Gastrocnemius medialis (tissue), 4 donors: Measurements from ENCODE around the gene KCNB1. TPM values are rescaled to one million over a fixed set of nuclear protein-coding genes. Genes with fewer than 3 reads are reported as not detected.

Experiments
- ATAC-seq, 2 donors: fragments of 150-250 bp; one replicate each; pipeline ENCODE4 v1.9.1; 2016
- DNase-seq, 2 donors: peaks; one replicate each; pipeline ENCODE4 v3.0.0-alpha.2; 2019
- H3K27ac ChIP-seq, 4 donors: fragments of 200-600 bp; sonication (generic); 1 replicate in 1 of 4; 2 replicates in 3 of 4; pipeline ENCODE4 v1.5.1; 2016 to 2018; ENCODE audit warnings: mild to moderate bottlenecking in 2 of 4, moderate library complexity in 1 of 4
- H3K27me3 ChIP-seq, 3 donors: fragments of 200-600 bp; sonication (generic) in 2 of 3; 1 replicate in 1 of 3; 2 replicates in 2 of 3; pipeline versions ENCODE4 v1.5.1 to v1.6.0; 2016 to 2019; ENCODE audit warnings: mild to moderate bottlenecking in 1 of 3, moderate library complexity in 1 of 3
- H3K36me3 ChIP-seq, 2 donors: fragments of 200-600 bp; sonication (generic) in 1 of 2; one replicate each; pipeline ENCODE4 v1.5.1; 2017 to 2018
- H3K4me1 ChIP-seq, 2 donors: fragments of 200-600 bp; sonication (generic) in 1 of 2; one replicate each; pipeline ENCODE4 v1.5.1; 2016 to 2017; ENCODE audit warnings: mild to moderate bottlenecking in 2 of 2
- H3K4me3 ChIP-seq, 4 donors: fragments of 200-600 bp; sonication (generic) in 3 of 4; 1 replicate in 1 of 4; 2 replicates in 3 of 4; pipeline ENCODE4 v1.5.1; 2016 to 2019; ENCODE audit warnings: mild to moderate bottlenecking in 2 of 4
- H3K9me3 ChIP-seq, 3 donors: fragments of 200-600 bp; sonication (generic) in 2 of 3; 1 replicate in 1 of 3; 2 replicates in 2 of 3; pipeline ENCODE4 v1.5.1; 2016 to 2019
- POLR2A ChIP-seq, 2 donors: fragments of 450-650 bp; IDR thresholded peaks; one replicate each; pipeline ENCODE4 v1.6.1; 2017; ENCODE audit warnings: antibody characterized with exemption in 2 of 2, mild to moderate bottlenecking in 2 of 2, moderate library complexity in 2 of 2
- in situ Hi-C, 4 donors: fragments of 200-750 bp; cut with MboI; loops; one replicate each; pipeline versions ENCODE4 v1.15.0 to v1.8.0; 2017; ENCODE audit warnings: low sequenced_read_pairs in 4 of 4
- intact Hi-C: fragments of 100-400 bp; cut with DNase I; formaldehyde crosslinking; loops from one replicate; pipeline ENCODE4 v1.15.1; 2023; ENCODE audit warnings: low total_unique reads
- total RNA-seq, 4 donors: library from RNA; depleted of rRNA; stranded (reverse); fragments of >200 nt; gene quantifications; one replicate each; pipeline versions ENCODE4 v1.1.0 to v1.2.3, GENCODE V29; 2016
- TF ChIP-seq, protein P1 (sequence below), 5 experiments: fragments of 450-650 bp in 3 of 5; fragments of 200-600 bp in 2 of 5; sonication (generic) in 2 of 5; IDR thresholded peaks in 4 of 5; conservative IDR thresholded peaks in 1 of 5; 1 replicate in 4 of 5; 2 replicates in 1 of 5; pipeline ENCODE4 v1.5.1; 2016 to 2019; ENCODE audit warnings: antibody characterized with exemption in 5 of 5, mild to moderate bottlenecking in 3 of 5, moderate library complexity in 3 of 5

Gene KCNB1
- total RNA-seq, 4 donors from 2014 or later = 6.6 to 34.7 (median 9.4) TPM

DNA sequence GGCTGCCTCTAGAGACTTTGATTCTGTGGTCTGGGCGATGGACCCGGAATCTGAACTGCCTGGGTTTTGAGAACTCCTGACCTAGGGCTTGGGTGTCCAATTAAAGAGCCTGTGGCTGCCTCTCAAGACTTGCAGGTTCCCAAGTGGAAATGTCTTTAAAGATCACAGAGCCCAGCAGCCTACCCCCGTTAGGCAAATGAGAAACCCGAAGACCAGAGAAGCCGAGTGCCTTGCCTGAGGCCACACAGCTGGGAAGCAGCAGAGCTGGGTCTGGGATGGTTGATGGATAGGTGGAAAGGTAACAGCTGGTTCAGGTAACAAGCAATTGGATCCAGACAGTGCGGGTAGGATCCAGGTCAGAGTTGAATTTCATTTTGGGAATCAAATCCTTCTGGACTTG lies 25.8 kb downstream of the KCNB1 start:
- Histone ChIP-seq H3K36me3 (no peaks in the 10 kb centered on the region), H3K27ac (no peak overlapping the region), H3K4me1 (peaks cover 0 to 19% of the 10 kb centered on the region in 2 donors), H3K27me3 (no peaks in the 10 kb centered on the region), H3K9me3 (no peaks in the 10 kb centered on the region), H3K4me3 (no peak overlapping the region)
- intact Hi-C loops (no loop called here), in situ Hi-C loops (no loop called here)
- ATAC-seq = no peak
- no peak for DNase-seq
- TF ChIP-seq, protein P1, sequence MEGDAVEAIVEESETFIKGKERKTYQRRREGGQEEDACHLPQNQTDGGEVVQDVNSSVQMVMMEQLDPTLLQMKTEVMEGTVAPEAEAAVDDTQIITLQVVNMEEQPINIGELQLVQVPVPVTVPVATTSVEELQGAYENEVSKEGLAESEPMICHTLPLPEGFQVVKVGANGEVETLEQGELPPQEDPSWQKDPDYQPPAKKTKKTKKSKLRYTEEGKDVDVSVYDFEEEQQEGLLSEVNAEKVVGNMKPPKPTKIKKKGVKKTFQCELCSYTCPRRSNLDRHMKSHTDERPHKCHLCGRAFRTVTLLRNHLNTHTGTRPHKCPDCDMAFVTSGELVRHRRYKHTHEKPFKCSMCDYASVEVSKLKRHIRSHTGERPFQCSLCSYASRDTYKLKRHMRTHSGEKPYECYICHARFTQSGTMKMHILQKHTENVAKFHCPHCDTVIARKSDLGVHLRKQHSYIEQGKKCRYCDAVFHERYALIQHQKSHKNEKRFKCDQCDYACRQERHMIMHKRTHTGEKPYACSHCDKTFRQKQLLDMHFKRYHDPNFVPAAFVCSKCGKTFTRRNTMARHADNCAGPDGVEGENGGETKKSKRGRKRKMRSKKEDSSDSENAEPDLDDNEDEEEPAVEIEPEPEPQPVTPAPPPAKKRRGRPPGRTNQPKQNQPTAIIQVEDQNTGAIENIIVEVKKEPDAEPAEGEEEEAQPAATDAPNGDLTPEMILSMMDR (IDR thresholded peaks at IDR 0.05 in 4 of 5, conservative IDR thresholded peaks at IDR 0.05 in 1 of 5) = no peak
- TF ChIP-seq POLR2A (IDR thresholded peaks at IDR 0.05) = no peak

DNA sequence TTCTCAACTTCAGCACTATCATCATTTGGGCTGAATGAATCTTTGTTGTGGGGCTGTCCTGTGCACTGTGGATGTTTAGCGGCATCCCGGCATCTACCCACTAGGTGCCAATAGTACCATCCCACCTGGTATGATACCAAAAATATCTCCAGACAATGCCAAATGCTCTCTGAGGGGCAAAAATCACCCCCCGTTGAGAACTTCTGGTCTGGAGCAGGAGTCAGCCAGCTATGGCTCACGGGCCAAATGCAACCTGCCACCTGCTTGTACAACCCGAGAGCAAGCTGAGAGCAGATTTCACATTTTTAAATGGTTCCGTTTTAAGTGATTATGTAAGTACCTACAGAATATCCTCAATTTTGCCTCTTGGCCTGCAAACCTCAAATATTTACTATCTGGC lies 26.8 kb downstream of the KCNB1 start:
- no peak for DNase-seq
- in situ Hi-C loops (no loop called here), intact Hi-C loops (no loop called here)
- H3K36me3 ChIP-seq = no peaks in the 10 kb centered on the region
- no peak for TF ChIP-seq POLR2A (IDR thresholded peaks at IDR 0.05)
- TF ChIP-seq, protein P1 (IDR thresholded peaks at IDR 0.05 in 4 of 5, conservative IDR thresholded peaks at IDR 0.05 in 1 of 5) = no peak
- peaks cover 0 to 19% of the 10 kb centered on the region in 2 donors for H3K4me1 ChIP-seq
- H3K9me3 ChIP-seq = no peaks in the 10 kb centered on the region
- H3K27me3 ChIP-seq = no peaks in the 10 kb centered on the region
- H3K4me3 ChIP-seq = no peak overlapping the region
- no peak for ATAC-seq
- H3K27ac ChIP-seq = no peak overlapping the region

DNA sequence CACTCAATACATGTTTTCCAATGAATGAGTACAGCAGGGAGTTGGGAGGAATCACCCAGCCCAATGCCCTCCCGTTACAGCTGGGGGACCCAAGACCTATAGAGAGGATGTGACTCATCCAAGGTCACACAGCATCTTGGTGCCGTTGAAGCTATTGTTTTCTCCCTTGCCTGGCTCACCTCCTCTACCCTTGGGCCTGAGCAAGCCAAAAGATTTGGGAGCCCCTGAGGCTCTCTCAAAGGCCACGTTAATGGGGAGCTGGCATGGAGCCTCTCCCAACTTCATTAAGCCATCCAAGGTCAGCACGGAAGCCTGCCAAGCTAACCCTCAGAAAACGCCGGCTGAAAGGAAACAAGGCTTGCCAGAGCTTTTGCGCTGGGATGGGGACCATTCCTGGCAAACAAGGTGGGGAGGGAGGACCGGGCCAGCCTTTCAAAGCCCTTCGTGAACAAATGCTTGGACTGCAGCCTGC lies 30.4 kb downstream of the KCNB1 start:
- in situ Hi-C loops = no loop called here
- intact Hi-C loops = no loop called here
- Histone ChIP-seq H3K36me3 (no peaks in the 10 kb centered on the region), H3K27me3 (no peaks in the 10 kb centered on the region), H3K4me1 (peaks cover 13 to 23% of the 10 kb centered on the region in 2 donors), H3K9me3 (no peaks in the 10 kb centered on the region), H3K4me3 (no peak overlapping the region), H3K27ac (peak overlapping the region in 3 of 4 donors; percentile 24 to 58 (median 40))
- ATAC-seq = peak in 1 of 2 donors; percentile 21
- DNase-seq = no peak
- no peak for TF ChIP-seq POLR2A (IDR thresholded peaks at IDR 0.05)
- TF ChIP-seq, protein P1 (IDR thresholded peaks at IDR 0.05 in 4 of 5, conservative IDR thresholded peaks at IDR 0.05 in 1 of 5) = no peak

DNA sequence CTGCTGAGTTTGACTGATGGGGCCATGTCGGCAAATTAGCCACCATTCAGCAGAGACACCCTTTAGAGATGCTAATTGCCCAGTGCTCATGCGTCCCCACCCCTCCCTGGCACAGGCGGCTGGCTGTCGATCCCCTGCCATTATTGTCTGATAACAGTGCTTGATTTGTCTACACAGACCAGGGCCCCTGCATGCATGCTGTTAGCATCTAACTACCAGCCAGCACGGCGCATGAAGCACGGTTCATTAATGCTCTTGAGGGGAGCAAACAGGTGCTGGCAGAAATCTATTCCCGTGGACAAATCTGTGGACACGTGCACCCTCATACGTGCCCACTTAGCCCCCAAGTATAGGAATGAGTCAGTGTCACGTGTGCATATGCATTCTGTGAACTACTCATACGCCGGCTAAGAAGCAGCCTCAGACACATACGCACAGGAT lies 32.2 kb downstream of the KCNB1 start:
- H3K36me3 ChIP-seq = no peaks in the 10 kb centered on the region
- DNase-seq (no peak), ATAC-seq (no peak)
- H3K4me1 ChIP-seq = peaks cover 28 to 33% of the 10 kb centered on the region in 2 donors
- intact Hi-C loops (no loop called here), in situ Hi-C loops (no loop called here)
- TF ChIP-seq, protein P1 (IDR thresholded peaks at IDR 0.05 in 4 of 5, conservative IDR thresholded peaks at IDR 0.05 in 1 of 5) = no peak
- TF ChIP-seq POLR2A (IDR thresholded peaks at IDR 0.05) = no peak
- H3K27me3 ChIP-seq = no peaks in the 10 kb centered on the region
- H3K4me3 ChIP-seq = no peak overlapping the region
- H3K9me3 ChIP-seq = no peaks in the 10 kb centered on the region
- no peak overlapping the region for H3K27ac ChIP-seq

DNA sequence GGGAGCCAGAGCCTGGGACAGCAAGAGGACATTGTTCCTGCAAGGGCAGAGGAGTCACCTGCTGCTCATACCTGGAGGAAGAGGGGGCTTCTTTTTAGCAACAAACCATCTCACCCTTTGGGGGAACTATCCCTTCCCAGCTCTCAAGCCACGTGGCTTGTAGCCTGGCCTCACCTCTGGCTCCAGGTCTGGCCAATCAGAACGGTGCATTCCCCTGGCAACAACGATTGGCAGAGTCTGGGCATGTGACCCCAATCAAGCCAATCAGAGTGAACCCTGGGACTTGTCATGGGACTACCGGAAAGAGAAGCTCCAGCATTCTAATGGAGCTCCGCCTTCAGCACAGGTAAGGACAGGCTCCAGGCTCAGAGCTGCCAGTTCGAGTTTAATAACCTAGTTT lies 33.6 kb downstream of the KCNB1 start:
- in situ Hi-C loops = no loop called here
- H3K4me1 ChIP-seq = peaks cover 33 to 35% of the 10 kb centered on the region in 2 donors
- peak overlapping the region in 1 of 4 donors; percentile 65 for H3K27ac ChIP-seq

More for the DNA sequence above, 33.6 kb downstream of the KCNB1 start:
- H3K4me3 ChIP-seq = no peak overlapping the region
- H3K27me3 ChIP-seq = no peaks in the 10 kb centered on the region
- DNase-seq (no peak), ATAC-seq (no peak)
- intact Hi-C loops = no loop called here
- no peaks in the 10 kb centered on the region for H3K36me3 ChIP-seq
- TF ChIP-seq, protein P1 (IDR thresholded peaks at IDR 0.05 in 4 of 5, conservative IDR thresholded peaks at IDR 0.05 in 1 of 5) = no peak
- TF ChIP-seq POLR2A (IDR thresholded peaks at IDR 0.05) = no peak
- no peaks in the 10 kb centered on the region for H3K9me3 ChIP-seq
